Stimulated activated CD8-positive, alpha-beta memory T cell treated with anti-CD3 and anti-CD28 coated beads, Interleukin-4, amount 100 ng/mL, for 4 hours (primary cell): ENCODE results near the gene TTC13.

ENCODE experiments used
- DNase-seq, 2 donors: peaks; one replicate each; pipeline ENCODE4 v3.0.0-alpha.2; 2020; ENCODE audit warnings: low read depth in 2 of 2, low spot score in 1 of 2

TTC13 gene

GRCh38 chr1:230877146-230877923 lies 101.3 kb downstream of the TTC13 start:
- DNase-seq, result no peak

- DNase-seq, result no peak
Observed at GRCh38 chr1:230876660-230877059, 102.0 kb downstream of the TTC13 start.

DNA sequence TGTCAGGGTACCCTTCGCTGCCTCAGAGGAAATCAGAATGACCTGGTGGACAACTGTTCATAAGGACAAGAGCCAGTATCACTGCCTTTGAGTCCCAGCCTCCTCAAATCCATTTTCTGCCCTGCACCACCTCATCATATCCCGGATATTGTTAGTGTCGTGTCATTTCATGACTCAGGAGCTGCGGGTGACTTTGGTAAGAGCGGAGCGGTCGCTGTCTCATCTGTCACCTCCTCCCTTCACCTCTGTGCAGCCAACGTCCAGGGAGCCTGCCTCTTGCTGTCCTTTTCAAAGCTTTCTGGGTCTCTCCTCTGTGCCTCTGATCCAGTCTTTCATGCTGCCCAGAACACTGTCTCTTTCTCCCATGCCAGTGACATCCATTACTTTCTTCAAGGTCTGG lies 103.3 kb downstream of the TTC13 start:
- no peak for DNase-seq

DNA sequence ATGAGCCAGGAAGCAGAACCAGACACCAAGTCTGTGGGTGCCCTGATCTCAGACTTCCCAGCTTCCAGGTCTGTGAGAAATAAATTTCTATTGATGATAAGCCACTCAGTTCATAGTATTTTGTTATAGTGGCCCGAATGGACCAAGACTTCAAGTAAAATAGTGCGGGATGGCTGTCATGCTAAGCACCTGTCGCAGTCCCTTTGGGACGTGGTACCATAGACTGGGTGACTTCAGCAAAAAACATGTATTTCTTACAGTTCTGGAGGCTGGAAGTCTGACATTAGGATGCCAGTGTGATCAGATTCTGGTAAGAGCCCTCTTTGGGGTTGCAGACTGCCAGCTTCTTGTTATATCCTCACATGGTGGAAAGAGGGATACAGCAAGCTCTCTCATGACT lies 107.7 kb downstream of the TTC13 start:
- no peak for DNase-seq

DNA sequence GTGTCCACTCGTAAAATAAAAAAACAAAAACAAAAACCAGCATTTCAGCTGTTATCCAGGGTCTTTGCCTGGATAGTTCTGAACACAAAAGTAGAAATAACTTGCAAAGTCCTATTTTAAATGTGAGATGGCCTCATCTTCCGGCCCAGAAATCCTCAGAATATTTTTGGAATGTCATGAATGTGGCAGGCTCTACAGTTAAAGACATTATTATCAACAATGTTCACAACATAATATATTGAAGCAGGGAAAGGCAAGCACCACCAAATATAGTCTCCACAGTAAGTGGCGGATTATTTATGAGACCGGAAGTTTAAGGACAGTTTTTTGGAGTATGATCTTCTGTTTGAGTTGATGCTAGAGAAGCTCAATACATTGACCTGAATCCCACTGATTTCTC lies 109.2 kb downstream of the TTC13 start:
- no peak for DNase-seq

GRCh38 chr1:230868736-230869385 lies 109.8 kb downstream of the TTC13 start:
- DNase-seq, result no peak

- peak; percentile 44 to 47 for DNase-seq
Observed at GRCh38 chr1:230867903-230868735, 110.5 kb downstream of the TTC13 start, which contains the start of gene C1orf198. C1orf198 (minus strand) TSS chr1:230868521; CDS start chr1:230868512, 9 bp downstream.

GRCh38 chr1:230867101-230867902 lies 111.4 kb downstream of the TTC13 start:
- DNase-seq, result no peak

GRCh38 chr1:230866171-230867070 lies 112.2 kb downstream of the TTC13 start:
- DNase-seq, result no peak

GRCh38 chr1:230865062-230865817 lies 113.4 kb downstream of the TTC13 start:
- DNase-seq, result no peak

- no peak for DNase-seq
Observed at GRCh38 chr1:230864441-230864840, 114.2 kb downstream of the TTC13 start.

GRCh38 chr1:230863449-230863848 lies 115.2 kb downstream of the TTC13 start:
- DNase-seq, result no peak

GRCh38 chr1:230861970-230862595 lies 116.6 kb downstream of the TTC13 start:
- DNase-seq, result no peak

GRCh38 chr1:230861489-230861888 lies 117.2 kb downstream of the TTC13 start:
- no peak for DNase-seq

GRCh38 chr1:230860617-230861384 lies 117.9 kb downstream of the TTC13 start:
- DNase-seq, result no peak

GRCh38 chr1:230858918-230859729 lies 119.5 kb downstream of the TTC13 start:
- DNase-seq, result no peak

DNA sequence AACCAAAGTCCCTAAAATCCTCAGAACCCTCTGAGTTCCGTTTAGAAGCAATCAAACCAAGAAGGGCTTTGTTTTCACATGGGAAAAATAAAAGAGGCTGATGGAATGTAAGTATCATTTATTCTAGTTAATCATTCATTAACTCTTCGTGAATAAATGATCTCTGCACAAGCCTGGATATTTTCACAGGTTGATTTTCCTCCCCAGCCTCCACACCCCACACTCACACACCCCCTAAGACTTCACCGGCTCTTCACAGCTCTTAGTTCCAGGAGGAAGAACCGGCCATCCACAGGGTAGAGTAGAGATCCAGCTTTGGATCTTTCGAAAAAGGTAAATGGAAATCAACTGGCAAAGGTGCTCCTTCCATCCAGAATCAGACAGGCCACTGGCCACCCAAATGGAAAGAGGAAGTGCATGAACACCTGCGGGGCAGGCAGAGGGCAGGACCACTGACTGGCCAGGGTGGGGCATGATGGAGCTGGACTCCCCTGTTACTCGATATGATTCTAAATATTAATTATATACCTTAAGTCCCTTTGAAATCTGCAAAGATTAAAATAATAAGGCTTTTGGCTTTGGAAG lies 120.3 kb downstream of the TTC13 start:
- no peak for DNase-seq
